Measurements from ENCODE around the gene C1orf35. TPM values are rescaled to one million over a fixed set of nuclear protein-coding genes. Genes with fewer than 3 reads are reported as not detected.

The C1orf35 gene
- total and polyA plus RNA-seq, 2 of the 4 experiments (the other 2 are of a cell fraction) = 4.3 to 13.0 TPM

DNA sequence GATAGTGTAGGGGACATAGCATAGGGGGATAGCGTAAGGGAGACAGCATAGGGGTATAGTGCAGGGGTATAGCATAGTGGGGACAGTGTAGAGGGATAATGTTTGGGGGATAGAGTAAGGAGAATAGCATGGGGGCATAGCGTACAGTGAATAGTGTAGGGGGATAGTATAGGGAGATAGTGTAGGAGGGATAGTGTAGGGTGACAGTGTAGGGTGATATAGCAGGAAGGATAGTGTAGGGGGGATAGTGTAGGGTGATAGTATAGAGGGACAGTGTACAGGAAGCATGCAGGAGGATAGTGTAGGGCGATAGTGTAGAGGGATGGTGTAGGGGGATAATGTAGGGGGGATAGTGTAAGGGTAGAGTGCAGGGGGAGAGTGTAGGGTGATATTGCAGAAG is 32.3 kb downstream of the C1orf35 start:
- Histone ChIP-seq H3K4ac (ENCODE audit: low read depth, low read length) (no peak overlapping the region), H3K4me3 (ENCODE audit: insufficient read depth, low read depth, low read length) (no peak overlapping the region), H2BK120ac (ENCODE audit: low read depth, low read length) (no peak overlapping the region), H2AK5ac (ENCODE audit: low read depth, low read length) (no peak overlapping the region), H3K56ac (ENCODE audit: extremely low read depth, insufficient read depth, low read length) (no peak overlapping the region), H4K20me1 (ENCODE audit: insufficient read depth, low read length) (peaks cover 12% of the 10 kb centered on the region), H3K9ac (ENCODE audit: low read depth, low read length) (no peak overlapping the region), H2BK5ac (ENCODE audit: low read depth, low read length, poor library complexity, severe bottlenecking) (no peak overlapping the region), H2BK15ac (ENCODE audit: low read depth, low read length) (no peak overlapping the region), H3K79me1 (ENCODE audit: low read depth in 1 of 2, low read length in 2 of 2) (no peaks in the 10 kb centered on the region), H4K5ac (ENCODE audit: low read depth, low read length) (no peak overlapping the region), H3K9me3 (ENCODE audit: control insufficient read depth, insufficient read depth, low read length) (no peaks in the 10 kb centered on the region), H2AK9ac (replicated peaks; ENCODE audit: low read depth, low read length, poor library complexity) (no peak overlapping the region), H3K4me2 (ENCODE audit: low read depth, low read length) (no peak overlapping the region), H3K36me3 (ENCODE audit: control insufficient read depth, insufficient read depth, low read length) (no peaks in the 10 kb centered on the region), H3K18ac (ENCODE audit: low read depth, low read length) (no peak overlapping the region), H3K9me1 (ENCODE audit: insufficient read depth, low read length) (no peaks in the 10 kb centered on the region), H3K14ac (replicated peaks; ENCODE audit: low read depth, low read length) (no peak overlapping the region), H3K27me3 (ENCODE audit: control insufficient read depth, insufficient read depth, low read length) (peaks cover 31% of the 10 kb centered on the region), H3K4me1 (ENCODE audit: control insufficient read depth, insufficient read depth, low read length) (no peaks in the 10 kb centered on the region), H4K8ac (ENCODE audit: low read depth in 2 of 2, low read length in 2 of 2) (no peak overlapping the region), H2AFZ (replicated peaks; ENCODE audit: low read length, poor library complexity) (no peak overlapping the region), H4K91ac (ENCODE audit: insufficient read depth, low read depth, low read length) (no peak overlapping the region), H2BK20ac (ENCODE audit: low read depth, low read length) (no peak overlapping the region), H3K23ac (ENCODE audit: low read depth, low read length) (no peak overlapping the region), H3K27ac (ENCODE audit: insufficient read depth, low read length) (no peak overlapping the region)
- DNase-seq (no peak), ATAC-seq (ENCODE audit: low read depth) (no peak)
- in situ Hi-C loops (cut with MboI; ENCODE audit: low sequenced_read_pairs) = no loop called here
- 60 to 100% methylated on average over 2 to 3 of the region's 3 CpGs for WGBS, 2 experiments (ENCODE audit: extremely low coverage in 2 of 2, insufficient read length in 1 of 2)
- dilution Hi-C loops (cut with HindIII; ENCODE audit: low sequenced_read_pairs, unreplicated experiment) = no loop called here
- TF ChIP-seq CEBPB (IDR thresholded peaks at IDR 0.05; ENCODE audit: low read depth, low read length) (no peak), FOS (IDR thresholded peaks at IDR 0.05; ENCODE audit: low read depth, low read length) (no peak), MXI1 (IDR thresholded peaks at IDR 0.05; ENCODE audit: borderline replicate concordance, low read depth, low read length) (no peak), RAD21 (IDR thresholded peaks at IDR 0.05; ENCODE audit: low read length) (no peak), POLR2A (IDR thresholded peaks at IDR 0.05; ENCODE audit: low read depth, low read length) (no peak), CHD1 (IDR thresholded peaks at IDR 0.05; ENCODE audit: low read depth, low read length) (no peak), RFX5 (IDR thresholded peaks at IDR 0.05; ENCODE audit: low read depth, low read length) (no peak), MAFK (IDR thresholded peaks at IDR 0.05; ENCODE audit: low read depth, low read length) (no peak), SMC3 (IDR thresholded peaks at IDR 0.05; ENCODE audit: low read depth, low read length) (no peak)
- TF ChIP-seq, protein P1, sequence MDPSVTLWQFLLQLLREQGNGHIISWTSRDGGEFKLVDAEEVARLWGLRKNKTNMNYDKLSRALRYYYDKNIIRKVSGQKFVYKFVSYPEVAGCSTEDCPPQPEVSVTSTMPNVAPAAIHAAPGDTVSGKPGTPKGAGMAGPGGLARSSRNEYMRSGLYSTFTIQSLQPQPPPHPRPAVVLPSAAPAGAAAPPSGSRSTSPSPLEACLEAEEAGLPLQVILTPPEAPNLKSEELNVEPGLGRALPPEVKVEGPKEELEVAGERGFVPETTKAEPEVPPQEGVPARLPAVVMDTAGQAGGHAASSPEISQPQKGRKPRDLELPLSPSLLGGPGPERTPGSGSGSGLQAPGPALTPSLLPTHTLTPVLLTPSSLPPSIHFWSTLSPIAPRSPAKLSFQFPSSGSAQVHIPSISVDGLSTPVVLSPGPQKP (IDR thresholded peaks at IDR 0.05; ENCODE audit: borderline replicate concordance, low read depth, low read length) = no peak
- no TSS peak for BruUV-seq (replicated peaks)
- POLR2A ChIA-PET (ENCODE audit: unreplicated experiment) = no interaction called here
- intact Hi-C loops (cut with micrococcal nuclease) = no loop called here
- CTCF ChIA-PET = no interaction called here

Data from IMR-90 (cell line).